OCI-LY7 (cell line): ENCODE data around the gene NGB. TPM values are rescaled to one million over a fixed set of nuclear protein-coding genes. Genes with fewer than 3 reads are reported as not detected.
"Not testable (repeated sequence)": the region's sequence is repeated elsewhere in the genome, so short reads cannot be mapped to it uniquely, and the experiment has no call there.

Experiments used
- BruUV-seq: library from RNA; stranded (reverse); fragments of 400-500 nt; replicated peaks from 2 replicates; lab custom pipeline; 2021; lab: Mats Ljungman, UMichigan
- CTCF ChIA-PET: fragments of 300-600 bp; sonication (Branson Sonifier 250); formaldehyde crosslinking; loops from one replicate; lab custom pipeline; 2022; ENCODE audit warnings: antibody characterized with exemption; ENCODE audit not compliant: unreplicated experiment; lab: Charles Lee
- POLR2A ChIA-PET: fragments of 300-600 bp; sonication (Branson Sonifier 250); formaldehyde crosslinking; loops from one replicate; lab custom pipeline; 2022; ENCODE audit warnings: antibody characterized with exemption; lab: Charles Lee
- DNase-seq: peaks from one replicate; pipeline ENCODE4 v3.0.0-alpha.2; 2015; ENCODE audit warnings: low spot score
- H2AFZ ChIP-seq: fragments of 200-600 bp; sonication (generic), shearing (Covaris generic); 2 replicates; pipeline ENCODE4 v1.6.1; 2014; ENCODE audit warnings: mild to moderate bottlenecking, antibody characterized with exemption, low read length, moderate library complexity
- H3K27ac ChIP-seq: fragments of 200-600 bp; sonication (generic); 2 replicates; pipeline ENCODE4 v1.5.1; 2014; ENCODE audit warnings: mixed run types, low read depth, mild to moderate bottlenecking, moderate library complexity, low read length, inconsistent platforms; ENCODE audit not compliant: poor library complexity, severe bottlenecking
- H3K36me3 ChIP-seq: fragments of 200-600 bp; sonication (generic); 2 replicates; pipeline ENCODE4 v1.6.1; 2014; ENCODE audit warnings: mild to moderate bottlenecking, antibody characterized with exemption, low read length, moderate library complexity, mixed read lengths; ENCODE audit not compliant: insufficient read depth
- H3K4me1 ChIP-seq: fragments of 200-600 bp; sonication (generic); 2 replicates; pipeline ENCODE4 v1.5.1; 2014; ENCODE audit warnings: mild to moderate bottlenecking, low read length; ENCODE audit not compliant: insufficient read depth, poor library complexity, severe bottlenecking
- H3K4me2 ChIP-seq: fragments of 200-600 bp; sonication (generic); 2 replicates; pipeline ENCODE4 v1.6.1; 2014; ENCODE audit warnings: mild to moderate bottlenecking, low read length
- H3K4me3 ChIP-seq: fragments of 200-600 bp; sonication (generic); 2 replicates; pipeline ENCODE4 v1.5.1; 2014; ENCODE audit warnings: mild to moderate bottlenecking, low read depth, low read length; ENCODE audit not compliant: poor library complexity, severe bottlenecking
- H3K79me2 ChIP-seq: fragments of 200-600 bp; sonication (generic); 2 replicates; pipeline ENCODE4 v1.6.1; 2016; ENCODE audit warnings: low read depth, mild to moderate bottlenecking, low read length, moderate library complexity, mixed read lengths; ENCODE audit not compliant: insufficient read depth
- H3K9me2 ChIP-seq: fragments of 200-600 bp; sonication (generic); 2 replicates; pipeline ENCODE4 v1.6.1; 2016; ENCODE audit warnings: mild to moderate bottlenecking, low read length, mixed read lengths; ENCODE audit not compliant: insufficient read depth
- H3K9me3 ChIP-seq: fragments of 200-600 bp; sonication (generic); 2 replicates; pipeline ENCODE4 v1.6.1; 2014; ENCODE audit warnings: mild to moderate bottlenecking, mixed run types, low read length, mixed read lengths
- H4K20me1 ChIP-seq: fragments of 200-600 bp; sonication (generic); 2 replicates; pipeline ENCODE4 v1.6.1; 2014; ENCODE audit warnings: mild to moderate bottlenecking, antibody characterized with exemption, low read length, moderate library complexity, mixed read lengths; ENCODE audit not compliant: insufficient read depth
- EZH2phosphoT487 ChIP-seq: fragments of 200-600 bp; sonication (generic); IDR thresholded peaks from 2 replicates; pipeline ENCODE4 v1.6.1; 2018; ENCODE audit warnings: low read depth, borderline replicate concordance, mild to moderate bottlenecking, mixed run types, antibody characterized with exemption, low read length, moderate library complexity, mixed read lengths
- intact Hi-C: fragments of 100-400 bp; cut with micrococcal nuclease; formaldehyde crosslinking; loops from one replicate; pipeline ENCODE4 v1.10.0; 2022; ENCODE audit not compliant: unreplicated experiment
- total RNA-seq, 2 experiments: library from RNA; depleted of rRNA in 1 of 2; stranded (reverse); fragments of >200 nt in 1 of 2; shearing (Covaris generic) in 1 of 2; gene quantifications; 2 replicates each; pipeline ENCODE4 v1.2.3, GENCODE V29; 2014 to 2022
- TF ChIP-seq, protein P1 (sequence below): fragments of 200-600 bp; sonication (generic); conservative IDR thresholded peaks from 2 replicates; pipeline ENCODE4 v1.5.1; 2014; ENCODE audit warnings: mild to moderate bottlenecking, antibody characterized with exemption, low read length, moderate library complexity, mixed read lengths

NGB gene
- total RNA-seq, 2 experiments from 2014 or later: not detected

DNA sequence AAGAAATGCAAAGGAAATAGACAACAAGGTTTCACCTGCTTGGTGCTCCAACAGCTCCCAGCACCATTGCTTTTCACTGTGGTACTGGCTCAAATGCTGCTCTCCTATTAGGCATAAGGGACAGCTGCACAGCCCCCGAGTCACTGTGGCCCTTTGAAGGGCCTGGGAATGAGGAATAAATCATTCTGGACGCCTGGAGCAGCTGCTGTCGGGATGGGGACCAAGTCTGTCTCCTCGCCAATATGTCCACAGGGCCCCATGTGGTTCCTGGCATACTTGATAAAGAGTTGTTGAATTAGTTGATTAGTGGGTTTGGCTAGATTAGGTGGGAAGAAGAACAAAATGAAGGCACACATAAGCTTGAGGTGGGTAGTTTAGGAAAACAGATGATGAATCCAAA lies 13.1 kb upstream of the NGB start:
- no peaks in the 10 kb centered on the region for H4K20me1 ChIP-seq
- DNase-seq: no peak
- no peaks in the 10 kb centered on the region for H3K4me1 ChIP-seq
- no peaks in the 10 kb centered on the region for H3K9me2 ChIP-seq
- intact Hi-C loops: no loop called here
- H2AFZ ChIP-seq: no peak overlapping the region
- CTCF ChIA-PET: interaction anchor here (1.1 kb wide), 1 partner anchor 24 kb away, joined by 3 read pairs; no protein-coding TSS in a partner anchor
- H3K27ac ChIP-seq: no peak overlapping the region
- no peaks in the 10 kb centered on the region for H3K9me3 ChIP-seq
- peaks cover 25% of the 10 kb centered on the region for H3K36me3 ChIP-seq
- no peak overlapping the region for H3K4me2 ChIP-seq
- H3K79me2 ChIP-seq: no peaks in the 10 kb centered on the region
- POLR2A ChIA-PET: interaction anchor here (0.9 to 1.0 kb wide), 3 partner anchors 9 to 37 kb away, joined by 3 to 4 read pairs (median 4); partner anchors contain the start of gene GSTZ1
- H3K4me3 ChIP-seq: no peak overlapping the region
- no TSS peak for BruUV-seq
- no peak for TF ChIP-seq EZH2phosphoT487
- TF ChIP-seq, protein P1, sequence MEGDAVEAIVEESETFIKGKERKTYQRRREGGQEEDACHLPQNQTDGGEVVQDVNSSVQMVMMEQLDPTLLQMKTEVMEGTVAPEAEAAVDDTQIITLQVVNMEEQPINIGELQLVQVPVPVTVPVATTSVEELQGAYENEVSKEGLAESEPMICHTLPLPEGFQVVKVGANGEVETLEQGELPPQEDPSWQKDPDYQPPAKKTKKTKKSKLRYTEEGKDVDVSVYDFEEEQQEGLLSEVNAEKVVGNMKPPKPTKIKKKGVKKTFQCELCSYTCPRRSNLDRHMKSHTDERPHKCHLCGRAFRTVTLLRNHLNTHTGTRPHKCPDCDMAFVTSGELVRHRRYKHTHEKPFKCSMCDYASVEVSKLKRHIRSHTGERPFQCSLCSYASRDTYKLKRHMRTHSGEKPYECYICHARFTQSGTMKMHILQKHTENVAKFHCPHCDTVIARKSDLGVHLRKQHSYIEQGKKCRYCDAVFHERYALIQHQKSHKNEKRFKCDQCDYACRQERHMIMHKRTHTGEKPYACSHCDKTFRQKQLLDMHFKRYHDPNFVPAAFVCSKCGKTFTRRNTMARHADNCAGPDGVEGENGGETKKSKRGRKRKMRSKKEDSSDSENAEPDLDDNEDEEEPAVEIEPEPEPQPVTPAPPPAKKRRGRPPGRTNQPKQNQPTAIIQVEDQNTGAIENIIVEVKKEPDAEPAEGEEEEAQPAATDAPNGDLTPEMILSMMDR: no peak

DNA sequence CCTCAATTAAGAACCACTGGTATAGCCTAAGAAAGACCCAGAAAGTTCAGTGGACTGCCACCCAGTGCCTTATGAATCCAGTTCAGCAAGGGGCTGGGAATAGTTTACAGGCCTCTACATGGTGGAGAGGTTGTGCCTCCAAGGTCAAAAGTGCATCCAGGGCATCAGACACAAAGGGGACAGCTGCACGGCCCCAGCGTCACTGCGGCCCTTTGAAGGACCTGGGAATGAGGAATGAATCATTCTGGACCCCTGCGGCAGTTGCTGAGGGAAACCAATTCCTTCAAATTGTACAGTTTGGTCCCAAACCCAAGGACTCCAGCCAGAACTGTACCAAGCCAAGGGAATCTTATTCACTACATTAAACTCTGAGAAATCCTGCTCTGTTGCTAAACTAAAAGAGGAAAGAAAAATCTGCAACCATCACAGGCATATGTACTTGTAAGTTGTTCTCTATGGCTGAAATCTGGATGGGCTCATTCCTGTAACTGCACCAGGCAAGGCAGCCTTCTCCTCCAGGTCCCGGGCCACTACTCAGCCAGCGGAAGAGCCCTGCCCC lies 10.9 kb upstream of the NGB start:
- Histone ChIP-seq H3K9me3 (no peaks in the 10 kb centered on the region), H3K4me2 (no peak overlapping the region), H4K20me1 (no peaks in the 10 kb centered on the region), H2AFZ (no peak overlapping the region), H3K4me1 (no peaks in the 10 kb centered on the region), H3K36me3 (peaks cover 25% of the 10 kb centered on the region), H3K9me2 (no peaks in the 10 kb centered on the region), H3K4me3 (no peak overlapping the region), H3K79me2 (no peaks in the 10 kb centered on the region), H3K27ac (no peak overlapping the region)
- no peak for TF ChIP-seq EZH2phosphoT487
- TF ChIP-seq, protein P1: no peak
- no TSS peak for BruUV-seq
- no peak for DNase-seq
- POLR2A ChIA-PET: interaction anchor here (0.6 kb wide), 1 partner anchor 16 kb away, joined by 3 read pairs; no protein-coding TSS in a partner anchor
- intact Hi-C loops: no loop called here
- CTCF ChIA-PET: no interaction called here

DNA sequence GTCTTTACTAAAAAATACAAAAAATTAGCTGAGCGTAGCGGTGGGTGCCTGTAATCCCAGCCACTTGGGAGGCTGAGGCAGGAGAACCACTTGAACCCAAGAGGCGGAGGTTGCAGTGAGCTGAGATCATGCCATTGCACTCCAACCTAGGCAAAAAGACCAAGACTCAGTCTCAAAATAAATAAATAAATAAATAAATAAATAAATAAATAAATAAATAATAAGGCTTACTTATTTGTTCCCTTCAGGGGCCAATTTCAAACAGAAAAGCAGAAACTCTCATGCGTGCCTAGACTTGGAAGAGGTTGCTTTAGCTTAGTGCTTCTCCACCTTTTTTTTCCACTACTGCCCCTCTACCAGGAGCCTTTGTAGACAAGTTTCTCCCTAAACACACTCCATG lies 9.9 kb upstream of the NGB start:
- CTCF ChIA-PET: interaction anchor here (0.7 kb wide), 1 partner anchor 97 kb away, joined by 5 read pairs; no protein-coding TSS in a partner anchor
- peaks cover 17% of the 10 kb centered on the region for H3K36me3 ChIP-seq
- H3K4me2 ChIP-seq, H3K4me1 ChIP-seq, H3K9me2 ChIP-seq, DNase-seq, BruUV-seq, H2AFZ ChIP-seq, POLR2A ChIA-PET, H3K9me3 ChIP-seq, intact Hi-C loops, H3K27ac ChIP-seq, H3K4me3 ChIP-seq, H4K20me1 ChIP-seq, H3K79me2 ChIP-seq: not testable (repeated sequence)
